Body of pancreas (tissue), 4 donors: ENCODE results near the gene SCAF4.

Experiments
- POLR2A ChIP-seq, 3 donors: fragments of 450-650 bp; IDR thresholded peaks; one replicate each; pipeline ENCODE4 v1.6.1; 2016; ENCODE audit warnings: antibody characterized with exemption in 3 of 3, mild to moderate bottlenecking in 2 of 3
- TF ChIP-seq, protein P1 (sequence below), 7 experiments: fragments of 450-650 bp in 4 of 7; fragments of 200-600 bp in 3 of 7; sonication (generic) in 3 of 7; IDR thresholded peaks; one replicate each; pipeline ENCODE4 v1.5.1; 2016 to 2019; ENCODE audit warnings: antibody characterized with exemption in 7 of 7

DNA sequence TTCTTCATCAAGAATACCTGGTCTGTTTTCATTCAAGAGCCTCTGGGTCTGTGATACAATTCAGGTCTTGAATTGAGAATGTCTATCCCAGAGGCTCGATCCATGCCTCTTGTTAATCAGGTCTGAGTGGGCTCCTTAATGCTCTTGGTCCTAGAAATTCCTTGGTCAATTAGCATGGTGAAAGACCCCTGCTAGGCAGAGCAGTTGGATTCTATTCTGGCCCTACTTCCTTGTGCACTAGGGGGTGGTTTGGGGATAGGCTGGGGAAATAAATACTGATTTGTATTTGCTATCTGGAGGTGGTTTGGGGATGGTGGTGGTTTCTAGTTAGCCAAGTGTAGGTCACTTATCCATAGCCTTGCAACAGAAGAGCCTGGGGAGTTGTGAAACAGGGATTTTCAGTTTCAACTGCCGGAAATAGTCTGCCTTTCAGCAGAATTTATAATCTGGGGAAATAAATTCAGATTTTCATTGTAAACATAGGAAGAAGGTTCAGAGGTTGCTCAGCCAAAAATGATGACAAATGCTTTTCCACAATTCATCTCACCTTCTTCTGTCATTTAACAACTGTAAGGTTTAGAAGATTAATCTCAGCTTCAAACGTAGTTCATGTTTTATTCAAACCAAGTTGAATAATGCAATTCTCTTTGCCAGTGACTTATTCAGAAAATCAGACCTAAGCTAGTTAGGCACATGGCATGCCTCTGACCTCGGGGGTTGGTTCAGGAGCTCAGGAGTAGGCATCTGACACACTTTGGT is 22.2 kb upstream of the SCAF4 start:
- TF ChIP-seq, protein P1, sequence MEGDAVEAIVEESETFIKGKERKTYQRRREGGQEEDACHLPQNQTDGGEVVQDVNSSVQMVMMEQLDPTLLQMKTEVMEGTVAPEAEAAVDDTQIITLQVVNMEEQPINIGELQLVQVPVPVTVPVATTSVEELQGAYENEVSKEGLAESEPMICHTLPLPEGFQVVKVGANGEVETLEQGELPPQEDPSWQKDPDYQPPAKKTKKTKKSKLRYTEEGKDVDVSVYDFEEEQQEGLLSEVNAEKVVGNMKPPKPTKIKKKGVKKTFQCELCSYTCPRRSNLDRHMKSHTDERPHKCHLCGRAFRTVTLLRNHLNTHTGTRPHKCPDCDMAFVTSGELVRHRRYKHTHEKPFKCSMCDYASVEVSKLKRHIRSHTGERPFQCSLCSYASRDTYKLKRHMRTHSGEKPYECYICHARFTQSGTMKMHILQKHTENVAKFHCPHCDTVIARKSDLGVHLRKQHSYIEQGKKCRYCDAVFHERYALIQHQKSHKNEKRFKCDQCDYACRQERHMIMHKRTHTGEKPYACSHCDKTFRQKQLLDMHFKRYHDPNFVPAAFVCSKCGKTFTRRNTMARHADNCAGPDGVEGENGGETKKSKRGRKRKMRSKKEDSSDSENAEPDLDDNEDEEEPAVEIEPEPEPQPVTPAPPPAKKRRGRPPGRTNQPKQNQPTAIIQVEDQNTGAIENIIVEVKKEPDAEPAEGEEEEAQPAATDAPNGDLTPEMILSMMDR (IDR thresholded peaks at IDR 0.05): no peak
- TF ChIP-seq POLR2A (IDR thresholded peaks at IDR 0.05): no peak
